PC-3 (cell line): ENCODE measurements around the gene TRAIP. TPM values are rescaled to one million over a fixed set of nuclear protein-coding genes. Genes with fewer than 3 reads are reported as not detected.

Experiments
- ATAC-seq: fragments of 200-7000 bp; cut with Tn5 transposase; 2 replicates; pipeline ENCODE4 v1.9.1; 2020; ENCODE audit warnings: mild to moderate bottlenecking, moderate library complexity
- BruUV-seq: library from RNA; stranded (reverse); fragments of 400-500 nt; replicated peaks from 2 replicates; lab custom pipeline; 2021; lab: Mats Ljungman, UMichigan
- CTCF ChIA-PET: fragments of 300-600 bp; sonication (Branson Sonifier 250); formaldehyde crosslinking; loops from one replicate; lab custom pipeline; 2022; ENCODE audit warnings: antibody characterized with exemption; lab: Charles Lee
- POLR2A ChIA-PET: fragments of 300-600 bp; sonication (Branson Sonifier 250); formaldehyde crosslinking; loops from one replicate; lab custom pipeline; 2022; ENCODE audit warnings: antibody characterized with exemption; ENCODE audit not compliant: unreplicated experiment; lab: Charles Lee
- DNase-seq: peaks from one replicate; pipeline ENCODE4 v3.0.0-alpha.2; 2015
- H2AFZ ChIP-seq: fragments of 300-600 bp; sonication (generic); 2 replicates; pipeline ENCODE4 v1.6.0; 2016; ENCODE audit warnings: antibody characterized with exemption, low read length
- H3F3A ChIP-seq: fragments of 300-600 bp; sonication (generic); one replicate; pipeline ENCODE4 v1.6.0; 2017; ENCODE audit warnings: antibody characterized with exemption, low read length, control low read depth, mild to moderate bottlenecking; ENCODE audit not compliant: unreplicated experiment
- H3K27ac ChIP-seq: fragments of 300-600 bp; sonication (generic); 2 replicates; pipeline ENCODE4 v1.5.1; 2016; ENCODE audit warnings: mild to moderate bottlenecking, low read length
- H3K27me3 ChIP-seq: fragments of 300-600 bp; sonication (generic); 2 replicates; pipeline ENCODE4 v1.6.1; 2016; ENCODE audit warnings: low read length, mixed read lengths
- H3K36me3 ChIP-seq: fragments of 300-600 bp; sonication (generic); 2 replicates; pipeline ENCODE4 v1.6.1; 2016; ENCODE audit warnings: low read depth, mixed run types, low read length, mixed read lengths
- H3K4me1 ChIP-seq: fragments of 300-600 bp; sonication (generic); 2 replicates; pipeline ENCODE4 v1.5.1; 2016; ENCODE audit warnings: low read length; ENCODE audit not compliant: insufficient read depth
- H3K4me2 ChIP-seq: fragments of 300-600 bp; sonication (generic); 2 replicates; pipeline ENCODE4 v1.6.0; 2016; ENCODE audit warnings: low read length
- H3K4me3 ChIP-seq: fragments of 300-600 bp; sonication (generic); 2 replicates; pipeline ENCODE4 v1.5.1; 2016; ENCODE audit warnings: mild to moderate bottlenecking, low read length, mixed read lengths
- H3K79me2 ChIP-seq: fragments of 300-600 bp; sonication (generic); 2 replicates; pipeline ENCODE4 v1.6.1; 2017; ENCODE audit warnings: low read length, mixed read lengths
- H3K9ac ChIP-seq: fragments of 300-600 bp; sonication (generic); 2 replicates; pipeline ENCODE4 v1.6.0; 2016; ENCODE audit warnings: mild to moderate bottlenecking, low read length
- H3K9me2 ChIP-seq: fragments of 300-600 bp; sonication (generic); replicated peaks from 2 replicates; pipeline ENCODE4 v1.6.1; 2016; ENCODE audit warnings: mixed run types, low read length, mixed read lengths
- H3K9me3 ChIP-seq: fragments of 300-600 bp; sonication (generic); 2 replicates; pipeline ENCODE4 v1.6.1; 2016; ENCODE audit warnings: low read length, mixed read lengths
- H4K20me1 ChIP-seq: fragments of 300-600 bp; sonication (generic); 2 replicates; pipeline ENCODE4 v1.6.1; 2016; ENCODE audit warnings: low read length, mixed read lengths
- CTCF ChIP-seq: fragments of 300-600 bp; sonication (generic); conservative IDR thresholded peaks from 2 replicates; pipeline ENCODE4 v1.5.1; 2017; ENCODE audit warnings: antibody characterized with exemption, low read depth, mild to moderate bottlenecking, low read length
- EZH2 ChIP-seq: fragments of 300-600 bp; sonication (generic); IDR thresholded peaks from one replicate; pipeline ENCODE4 v1.6.1; 2017; ENCODE audit warnings: antibody characterized with exemption, mild to moderate bottlenecking, low read length; ENCODE audit not compliant: unreplicated experiment
- EZH2phosphoT487 ChIP-seq: fragments of 300-600 bp; sonication (generic); IDR thresholded peaks from 2 replicates; pipeline ENCODE4 v1.6.1; 2018; ENCODE audit warnings: mild to moderate bottlenecking, antibody characterized with exemption, low read length, borderline replicate concordance
- intact Hi-C: fragments of 100-400 bp; cut with micrococcal nuclease; formaldehyde crosslinking; loops from 2 replicates; pipeline ENCODE4 v1.9.0; 2023
- total RNA-seq: library from RNA; depleted of rRNA; stranded (reverse); fragments of >200 nt; gene quantifications from 2 replicates; pipeline ENCODE4 v1.2.3, GENCODE V29; 2014

The TRAIP gene
- total RNA-seq, 1 experiment from 2014 or later, result 21.6 TPM

- ChIA-PET POLR2A (no interaction called here), CTCF (no interaction called here)
- DNase-seq (no peak), ATAC-seq (no peak)
- no peaks in the 10 kb centered on the region for H3F3A ChIP-seq
- no peaks in the 10 kb centered on the region for H3K4me1 ChIP-seq
- H3K4me2 ChIP-seq, result no peak overlapping the region
- H3K9me3 ChIP-seq, result no peaks in the 10 kb centered on the region
- H3K9ac ChIP-seq, result no peak overlapping the region
- TF ChIP-seq EZH2 (no peak), CTCF (no peak), EZH2phosphoT487 (no peak)
- no peak overlapping the region for H3K27ac ChIP-seq
- no peaks in the 10 kb centered on the region for H3K9me2 ChIP-seq
- no peak overlapping the region for H2AFZ ChIP-seq
- no peaks in the 10 kb centered on the region for H3K27me3 ChIP-seq
- H3K4me3 ChIP-seq, result no peak overlapping the region
- BruUV-seq, result no TSS peak
- intact Hi-C loops, result no loop called here
- H3K79me2 ChIP-seq, result no peaks in the 10 kb centered on the region
- H4K20me1 ChIP-seq, result no peaks in the 10 kb centered on the region
- no peaks in the 10 kb centered on the region for H3K36me3 ChIP-seq
These were observed 20.2 kb upstream of the TRAIP start for GRCh38 chr3:49876567-49876966.

- H3K9me3 ChIP-seq, result no peaks in the 10 kb centered on the region
- no peaks in the 10 kb centered on the region for H3F3A ChIP-seq
- H3K9me2 ChIP-seq, result no peaks in the 10 kb centered on the region
- no peaks in the 10 kb centered on the region for H4K20me1 ChIP-seq
- DNase-seq (no peak), ATAC-seq (no peak)
- CTCF ChIA-PET, result no interaction called here
- no TSS peak for BruUV-seq
- no peak overlapping the region for H3K9ac ChIP-seq
- no peaks in the 10 kb centered on the region for H3K36me3 ChIP-seq
- no peaks in the 10 kb centered on the region for H3K4me1 ChIP-seq
- no peak overlapping the region for H3K4me2 ChIP-seq
- POLR2A ChIA-PET, result no interaction called here
- no peak for TF ChIP-seq EZH2phosphoT487
- TF ChIP-seq CTCF, result no peak
- no peak for TF ChIP-seq EZH2
- H3K4me3 ChIP-seq, result no peak overlapping the region
- H3K27ac ChIP-seq, result no peak overlapping the region
- intact Hi-C loops, result no loop called here
- H2AFZ ChIP-seq, result no peak overlapping the region
- H3K79me2 ChIP-seq, result no peaks in the 10 kb centered on the region
- H3K27me3 ChIP-seq, result peaks cover 1% of the 10 kb centered on the region; the same call in 1 of the 2 replicates
These were observed 17.3 kb upstream of the TRAIP start for GRCh38 chr3:49873623-49874022.

- TF ChIP-seq EZH2 (no peak), EZH2phosphoT487 (no peak), CTCF (no peak)
- Histone ChIP-seq H3K27ac (no peak overlapping the region), H3K4me1 (no peaks in the 10 kb centered on the region), H2AFZ (no peak overlapping the region), H3K36me3 (no peaks in the 10 kb centered on the region), H3K9me2 (no peaks in the 10 kb centered on the region), H3K4me3 (no peak overlapping the region), H3K9me3 (no peaks in the 10 kb centered on the region), H4K20me1 (no peaks in the 10 kb centered on the region), H3K27me3 (peaks cover 3% of the 10 kb centered on the region; the same call in 1 of the 2 replicates), H3K9ac (no peak overlapping the region), H3F3A (no peaks in the 10 kb centered on the region), H3K79me2 (no peaks in the 10 kb centered on the region), H3K4me2 (no peak overlapping the region)
- ChIA-PET CTCF (no interaction called here), POLR2A (no interaction called here)
- intact Hi-C loops, result no loop called here
- BruUV-seq, result no TSS peak
- no peak for DNase-seq
- ATAC-seq, result no peak
These were observed 16.5 kb upstream of the TRAIP start for GRCh38 chr3:49872801-49873281.
